IPS-20b (cell line): ENCODE results near the gene OR6Y1.

ENCODE experiments used
- H3K27ac ChIP-seq: one replicate; pipeline ENCODE4 v1.5.1; 2013; ENCODE audit warnings: low read length
- H3K27me3 ChIP-seq: 2 replicates; pipeline ENCODE4 v1.6.1; 2013; ENCODE audit warnings: mild to moderate bottlenecking, low read length, inconsistent platforms; ENCODE audit not compliant: insufficient read depth
- H3K36me3 ChIP-seq: 2 replicates; pipeline ENCODE4 v1.6.1; 2013; ENCODE audit warnings: low read depth, mild to moderate bottlenecking, inconsistent platforms, low read length, moderate library complexity; ENCODE audit not compliant: insufficient read depth
- H3K4me1 ChIP-seq: 2 replicates; pipeline ENCODE4 v1.6.1; 2013; ENCODE audit warnings: mild to moderate bottlenecking, control low read depth, inconsistent platforms, low read length, moderate library complexity; ENCODE audit not compliant: insufficient read depth
- H3K4me3 ChIP-seq: 2 replicates; pipeline ENCODE4 v1.5.1; 2013; ENCODE audit warnings: mild to moderate bottlenecking, low read length, inconsistent platforms
- H3K9ac ChIP-seq: 2 replicates; pipeline ENCODE4 v1.6.1; 2013; ENCODE audit warnings: low read depth, mild to moderate bottlenecking, inconsistent platforms, low read length, moderate library complexity
- H3K9me3 ChIP-seq: 2 replicates; pipeline ENCODE4 v1.6.1; 2013; ENCODE audit warnings: mild to moderate bottlenecking, low read depth, low read length, inconsistent platforms; ENCODE audit not compliant: insufficient read depth

The OR6Y1 gene

DNA sequence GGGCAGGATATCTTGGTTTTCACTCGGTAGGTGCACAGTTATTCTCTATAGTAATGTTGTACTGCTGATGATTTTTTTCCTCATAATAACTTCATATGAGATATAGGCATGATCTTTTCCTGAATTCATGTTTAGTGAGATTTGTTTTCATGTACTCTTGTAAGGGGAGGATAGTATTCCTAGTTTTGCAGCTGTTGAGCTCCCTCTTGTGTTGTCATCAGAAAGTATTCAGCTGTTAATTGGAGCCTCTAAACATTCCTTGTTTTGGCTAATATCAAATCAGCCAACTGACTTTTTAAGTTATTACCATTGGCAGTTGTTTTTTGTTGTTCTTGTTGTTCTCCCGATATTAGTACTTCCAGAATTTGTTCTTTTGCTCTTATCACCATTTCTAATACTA is 57.8 kb downstream of the OR6Y1 start:
- Histone ChIP-seq H3K4me3 (no peak overlapping the region), H3K27ac (no peak overlapping the region), H3K4me1 (no peaks in the 10 kb centered on the region), H3K9ac (no peak overlapping the region), H3K27me3 (no peaks in the 10 kb centered on the region), H3K9me3 (no peaks in the 10 kb centered on the region), H3K36me3 (no peaks in the 10 kb centered on the region)

DNA sequence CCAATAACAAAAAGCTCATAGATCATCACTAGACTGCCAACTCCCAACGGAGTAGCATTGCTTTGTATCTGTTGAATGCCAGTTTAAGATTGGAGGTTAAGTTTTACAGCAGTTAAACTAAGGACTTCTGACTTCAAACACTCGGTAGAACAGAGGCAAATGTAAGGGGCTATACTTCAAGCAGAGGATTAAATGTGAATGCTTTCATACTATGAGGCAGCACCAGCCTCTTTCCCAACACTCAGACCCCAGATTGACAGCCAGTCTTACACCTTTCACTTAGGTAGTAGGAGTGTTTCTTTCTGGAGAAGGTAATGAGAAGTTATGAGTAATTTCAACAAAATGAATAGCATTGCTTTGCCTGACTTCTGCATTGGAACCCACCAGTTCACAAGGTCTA is 59.4 kb downstream of the OR6Y1 start:
- no peaks in the 10 kb centered on the region for H3K27me3 ChIP-seq
- no peaks in the 10 kb centered on the region for H3K36me3 ChIP-seq
- no peak overlapping the region for H3K27ac ChIP-seq
- no peak overlapping the region for H3K9ac ChIP-seq
- no peaks in the 10 kb centered on the region for H3K9me3 ChIP-seq
- H3K4me1 ChIP-seq, result no peaks in the 10 kb centered on the region
- H3K4me3 ChIP-seq, result no peak overlapping the region
